IMR-90 (cell line): Measurements from ENCODE around the gene ERICH6. TPM values are rescaled to one million over a fixed set of nuclear protein-coding genes. Genes with fewer than 3 reads are reported as not detected.

ENCODE experiments used
- ATAC-seq: fragments of 200-7000 bp; cut with Tn5 transposase; 2 replicates; pipeline ENCODE4 v1.9.1; 2020; ENCODE audit warnings: low read depth, mild to moderate bottlenecking, moderate library complexity
- BruUV-seq: library from RNA; stranded (reverse); fragments of 400-500 nt; replicated peaks from 2 replicates; lab custom pipeline; 2021; lab: Mats Ljungman, UMichigan
- CTCF ChIA-PET: fragments of 300-600 bp; formaldehyde crosslinking; extraction: SDS; loops from one replicate; lab custom pipeline; 2021; ENCODE audit warnings: antibody characterized with exemption; lab: Yijun Ruan, JAX
- POLR2A ChIA-PET: fragments of 300-600 bp; sonication (Branson Sonifier 250); formaldehyde crosslinking; loops from one replicate; lab custom pipeline; 2022; ENCODE audit warnings: antibody characterized with exemption; ENCODE audit not compliant: unreplicated experiment; lab: Charles Lee
- DNase-seq: peaks from one replicate; pipeline ENCODE4 v3.0.0; 2013
- H2AFZ ChIP-seq: replicated peaks from 2 replicates; pipeline ENCODE3; 2013; ENCODE audit warnings: low read length, mild to moderate bottlenecking; ENCODE audit not compliant: poor library complexity
- H2AK5ac ChIP-seq: 2 replicates; pipeline ENCODE4 v1.6.1; 2013; ENCODE audit warnings: low read depth, low read length, inconsistent platforms
- H2AK9ac ChIP-seq: replicated peaks from 2 replicates; pipeline ENCODE3; 2013; ENCODE audit warnings: mild to moderate bottlenecking, low read depth, low read length, moderate library complexity; ENCODE audit not compliant: poor library complexity
- H2BK120ac ChIP-seq: 2 replicates; pipeline ENCODE4 v1.6.1; 2013; ENCODE audit warnings: low read depth, low read length, inconsistent platforms
- H2BK15ac ChIP-seq: 3 replicates; pipeline ENCODE4 v1.6.1; 2013; ENCODE audit warnings: low read depth, low read length, inconsistent platforms
- H2BK20ac ChIP-seq: 2 replicates; pipeline ENCODE4 v1.6.1; 2013; ENCODE audit warnings: low read depth, mild to moderate bottlenecking, inconsistent platforms, low read length, moderate library complexity
- H2BK5ac ChIP-seq: 2 replicates; pipeline ENCODE4 v1.6.1; 2013; ENCODE audit warnings: mild to moderate bottlenecking, low read depth, low read length, inconsistent platforms; ENCODE audit not compliant: poor library complexity, severe bottlenecking
- H3K14ac ChIP-seq: replicated peaks from 2 replicates; pipeline ENCODE4 v1.6.1; 2013; ENCODE audit warnings: low read depth, low read length, inconsistent platforms
- H3K18ac ChIP-seq: 2 replicates; pipeline ENCODE4 v1.6.1; 2013; ENCODE audit warnings: low read depth, low read length, control low read depth
- H3K23ac ChIP-seq: 2 replicates; pipeline ENCODE4 v1.6.1; 2013; ENCODE audit warnings: low read depth, low read length, inconsistent platforms
- H3K27ac ChIP-seq: 2 replicates; pipeline ENCODE4 v1.5.1; 2013; ENCODE audit warnings: mild to moderate bottlenecking, control low read depth, low read length; ENCODE audit not compliant: insufficient read depth
- H3K27me3 ChIP-seq: 2 replicates; pipeline ENCODE4 v1.6.1; 2013; ENCODE audit warnings: low read length; ENCODE audit not compliant: control insufficient read depth, insufficient read depth
- H3K36me3 ChIP-seq: 2 replicates; pipeline ENCODE4 v1.6.1; 2013; ENCODE audit warnings: low read length, mixed read lengths; ENCODE audit not compliant: control insufficient read depth, insufficient read depth
- H3K4ac ChIP-seq: 2 replicates; pipeline ENCODE4 v1.6.1; 2013; ENCODE audit warnings: low read depth, low read length, inconsistent platforms
- H3K4me1 ChIP-seq: 2 replicates; pipeline ENCODE4 v1.6.1; 2013; ENCODE audit warnings: low read length, mixed read lengths; ENCODE audit not compliant: control insufficient read depth, insufficient read depth
- H3K4me2 ChIP-seq: 2 replicates; pipeline ENCODE4 v1.6.1; 2013; ENCODE audit warnings: low read depth, mild to moderate bottlenecking, control low read depth, low read length, moderate library complexity
- H3K4me3 ChIP-seq: 2 replicates; pipeline ENCODE4 v1.5.1; 2013; ENCODE audit warnings: low read depth, mild to moderate bottlenecking, control low read depth, low read length, moderate library complexity; ENCODE audit not compliant: insufficient read depth
- H3K56ac ChIP-seq: 2 replicates; pipeline ENCODE4 v1.6.1; 2013; ENCODE audit warnings: low read length, inconsistent platforms; ENCODE audit not compliant: insufficient read depth; ENCODE audit errors: extremely low read depth
- H3K79me1 ChIP-seq, 2 experiments: 2 replicates each; pipeline ENCODE4 v1.6.1; 2013; ENCODE audit warnings: low read length in 2 of 2, inconsistent platforms in 1 of 2, low read depth in 1 of 2
- H3K9ac ChIP-seq: 2 replicates; pipeline ENCODE4 v1.6.1; 2013; ENCODE audit warnings: low read depth, low read length, control low read depth
- H3K9me1 ChIP-seq: 2 replicates; pipeline ENCODE4 v1.6.1; 2013; ENCODE audit warnings: low read length, inconsistent platforms; ENCODE audit not compliant: insufficient read depth
- H3K9me3 ChIP-seq: 2 replicates; pipeline ENCODE4 v1.6.1; 2013; ENCODE audit warnings: low read length; ENCODE audit not compliant: control insufficient read depth, insufficient read depth
- H4K20me1 ChIP-seq: 2 replicates; pipeline ENCODE4 v1.6.1; 2013; ENCODE audit warnings: low read length, inconsistent platforms; ENCODE audit not compliant: insufficient read depth
- H4K5ac ChIP-seq: 2 replicates; pipeline ENCODE4 v1.6.1; 2013; ENCODE audit warnings: mild to moderate bottlenecking, low read depth, low read length, control low read depth
- H4K8ac ChIP-seq, 2 experiments: 2 replicates each; pipeline ENCODE4 v1.6.1; 2013; ENCODE audit warnings: low read depth in 2 of 2, low read length in 2 of 2, control low read depth in 1 of 2, inconsistent platforms in 1 of 2
- H4K91ac ChIP-seq: 2 replicates; pipeline ENCODE4 v1.6.1; 2013; ENCODE audit warnings: low read depth, low read length, inconsistent platforms; ENCODE audit not compliant: insufficient read depth
- CTCF ChIP-seq: conservative IDR thresholded peaks from 2 replicates; pipeline ENCODE4 v1.5.1; 2012; ENCODE audit warnings: mild to moderate bottlenecking, low read depth, low read length, improper control_type of control experiment
- MAFK ChIP-seq: IDR thresholded peaks from 2 replicates; pipeline ENCODE4 v1.6.1; 2012; ENCODE audit warnings: low read depth, low read length, improper control_type of control experiment
- MAZ ChIP-seq: IDR thresholded peaks from 2 replicates; pipeline ENCODE4 v1.6.1; 2012; ENCODE audit warnings: low read depth, mild to moderate bottlenecking, low read length, improper control_type of control experiment, moderate library complexity, borderline replicate concordance
- SMC3 ChIP-seq: fragments of 150-350 bp; IDR thresholded peaks from 2 replicates; pipeline ENCODE4 v1.6.1; 2016; ENCODE audit warnings: low read depth, mild to moderate bottlenecking, antibody characterized with exemption, low read length, moderate library complexity
- WGBS, 2 experiments: methylation state at CpG; one replicate each; pipeline versions ENCODE4 v1.1.5 to v1.1.7; 2013; ENCODE audit warnings: missing lambda C conversion rate in 2 of 2; ENCODE audit not compliant: insufficient read length in 1 of 2; ENCODE audit errors: extremely low coverage in 2 of 2; 5-methylcytosine and 5-hydroxymethylcytosine counted together
- dilution Hi-C: fragments of 300-500 bp; cut with HindIII; formaldehyde crosslinking; loops from one replicate; pipeline ENCODE4 v1.14.3; 2018; ENCODE audit warnings: low sequenced_read_pairs; ENCODE audit not compliant: unreplicated experiment
- in situ Hi-C: fragments of 300-500 bp; cut with MboI; formaldehyde crosslinking; loops from 3 replicates; pipeline ENCODE4 v1.14.3; 2019; ENCODE audit warnings: low sequenced_read_pairs, inconsistent platforms, mixed read lengths
- intact Hi-C: fragments of 100-400 bp; cut with micrococcal nuclease; formaldehyde crosslinking; loops from 2 replicates; pipeline ENCODE4 v1.10.0; 2022
- polyA plus RNA-seq, 3 experiments: library from polyadenylated mRNA; depleted of rRNA; stranded (reverse); fragments of >200 nt; gene quantifications; 2 replicates each; pipeline ENCODE4 v1.2.3, GENCODE V29; 2012; ENCODE audit warnings: low replicate concordance in 1 of 3
- total RNA-seq: library from RNA; depleted of rRNA; stranded (reverse); fragments of >200 nt; gene quantifications from 2 replicates; pipeline ENCODE4 v1.2.3, GENCODE V29; 2012

Gene ERICH6
- total and polyA plus RNA-seq, 2 of the 4 experiments (the other 2 are of a cell fraction): under 0.01 TPM; not detected in 1

DNA sequence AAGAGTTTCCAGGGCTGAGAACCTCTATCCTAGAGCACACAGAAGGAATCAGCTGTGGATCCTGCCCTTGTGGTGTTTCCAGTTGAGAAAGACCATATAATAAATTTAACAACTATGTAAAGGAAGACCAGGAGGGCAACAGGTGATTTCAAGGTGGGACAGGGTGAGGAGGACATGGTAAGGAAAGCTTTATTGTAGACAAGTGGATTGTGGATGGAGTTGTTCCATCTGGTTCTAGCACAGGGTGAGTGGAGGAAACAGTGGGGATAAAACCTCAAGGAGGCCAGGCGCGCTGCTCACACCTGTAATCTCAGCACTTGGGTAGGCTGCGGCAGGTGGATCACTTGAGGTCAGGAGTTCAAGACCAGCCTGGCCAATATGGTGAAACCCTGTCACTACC lies 42.1 kb upstream of the ERICH6 start:
- no peak for DNase-seq
- intact Hi-C loops: no loop called here
- H4K5ac ChIP-seq: no peak overlapping the region
- no peaks in the 10 kb centered on the region for H3K27me3 ChIP-seq
- no peak for TF ChIP-seq MAFK
- TF ChIP-seq MAZ: no peak
- no peak for TF ChIP-seq SMC3
- TF ChIP-seq CTCF: no peak
- peaks cover 37 to 89% of the 10 kb centered on the region in 2 experiments for H3K79me1 ChIP-seq
- no peak overlapping the region for H2BK20ac ChIP-seq
- no CpG with 5 or more reads among the region's 3 CpGs for WGBS, 2 experiments
- in situ Hi-C loops: no loop called here
- no peak overlapping the region for H2AK5ac ChIP-seq
- H3K9ac ChIP-seq: no peak overlapping the region
- H2BK120ac ChIP-seq: no peak overlapping the region
- peaks cover 82% of the 10 kb centered on the region for H4K20me1 ChIP-seq
- dilution Hi-C loops: no loop called here
- H3K9me1 ChIP-seq: peaks cover 25% of the 10 kb centered on the region
- no peak overlapping the region for H3K23ac ChIP-seq
- BruUV-seq: no TSS peak
- ChIA-PET CTCF (interaction anchor here (0.9 kb wide), 1 partner anchor 12 kb away, joined by 3 read pairs; no protein-coding TSS in a partner anchor), POLR2A (no interaction called here)
- H4K8ac ChIP-seq: no peak overlapping the region
- H3K4ac ChIP-seq: no peak overlapping the region
- H3K4me1 ChIP-seq: peaks cover 14% of the 10 kb centered on the region
- H3K4me3 ChIP-seq: no peak overlapping the region
- H3K27ac ChIP-seq: no peak overlapping the region
- no peaks in the 10 kb centered on the region for H3K9me3 ChIP-seq
- no peak overlapping the region for H2AFZ ChIP-seq
- peaks cover 13% of the 10 kb centered on the region for H3K36me3 ChIP-seq
- H2BK5ac ChIP-seq: no peak overlapping the region
- ATAC-seq: no peak
- no peak overlapping the region for H3K4me2 ChIP-seq
- no peak overlapping the region for H2AK9ac ChIP-seq
- no peak overlapping the region for H4K91ac ChIP-seq
- no peak overlapping the region for H3K18ac ChIP-seq
- no peak overlapping the region for H3K56ac ChIP-seq
- H3K14ac ChIP-seq: no peak overlapping the region
- H2BK15ac ChIP-seq: no peak overlapping the region
